Testis (tissue), 3 donors: ENCODE measurements around the gene SWT1. TPM values are rescaled to one million over a fixed set of nuclear protein-coding genes. Genes with fewer than 3 reads are reported as not detected.

ENCODE experiments used
- DNase-seq: peaks from one replicate; pipeline ENCODE4 v3.0.0-alpha.2; 2019
- H3K27ac ChIP-seq, 2 donors: fragments of 200-600 bp; sonication (generic); one replicate each; pipeline ENCODE4 v1.5.1; 2019
- H3K27me3 ChIP-seq: fragments of 200-600 bp; sonication (generic); one replicate; pipeline ENCODE4 v1.5.1; 2019
- H3K36me3 ChIP-seq: fragments of 200-600 bp; sonication (generic); one replicate; pipeline ENCODE4 v1.5.1; 2017; ENCODE audit warnings: low read depth; ENCODE audit errors: missing control alignments
- H3K4me1 ChIP-seq: fragments of 200-600 bp; sonication (generic); one replicate; pipeline ENCODE4 v1.5.1; 2019
- H3K4me3 ChIP-seq, 2 donors: fragments of 200-600 bp; sonication (generic); one replicate each; pipeline ENCODE4 v1.5.1; 2017 to 2019
- H3K9me3 ChIP-seq: fragments of 200-600 bp; sonication (generic); one replicate; pipeline ENCODE4 v1.5.1; 2017
- POLR2A ChIP-seq: fragments of 450-650 bp; IDR thresholded peaks from one replicate; pipeline ENCODE4 v1.6.1; 2017; ENCODE audit warnings: antibody characterized with exemption, mild to moderate bottlenecking, moderate library complexity
- WGBS, 2 donors: methylation state at CpG; one replicate each; pipeline ENCODE4 v1.1.5; 2018; 5-methylcytosine and 5-hydroxymethylcytosine counted together
- intact Hi-C: fragments of 100-400 bp; cut with DNase I; formaldehyde crosslinking; loops from one replicate; pipeline ENCODE4 v1.15.1; 2023; ENCODE audit warnings: low total_unique reads
- polyA plus RNA-seq: library from polyadenylated mRNA; stranded (reverse); fragments of 350-450 nt; fragmentation: Illumina TruSeq; extraction: RNeasy Lipid Tissue Mini Kit (QIAGEN cat#74804); gene quantifications from one replicate; pipeline ENCODE4 v1.2.3, GENCODE V29; 2014; ENCODE audit warnings: low read depth, low replicate concordance; ENCODE audit not compliant: insufficient read depth
- total RNA-seq, 2 donors: library from RNA; depleted of rRNA; stranded (reverse); fragments of >200 nt; gene quantifications; one replicate each; pipeline ENCODE4 v1.2.3, GENCODE V29; 2016
- TF ChIP-seq, protein P1 (sequence below), 3 experiments: fragments of 450-650 bp in 2 of 3; fragments of 200-600 bp in 1 of 3; sonication (generic) in 1 of 3; IDR thresholded peaks; one replicate each; pipeline ENCODE4 v1.5.1; 2016 to 2019; ENCODE audit warnings: antibody characterized with exemption in 3 of 3, mild to moderate bottlenecking in 2 of 3, moderate library complexity in 1 of 3

Gene SWT1
- total and polyA plus RNA-seq, 3 donors from 2014 or later = 29.0 to 44.6 (median 38.3) TPM

GRCh38 chr1:185157599-185158412, 839 bp downstream of the SWT1 start:
- no peak for DNase-seq
- TF ChIP-seq, protein P1, sequence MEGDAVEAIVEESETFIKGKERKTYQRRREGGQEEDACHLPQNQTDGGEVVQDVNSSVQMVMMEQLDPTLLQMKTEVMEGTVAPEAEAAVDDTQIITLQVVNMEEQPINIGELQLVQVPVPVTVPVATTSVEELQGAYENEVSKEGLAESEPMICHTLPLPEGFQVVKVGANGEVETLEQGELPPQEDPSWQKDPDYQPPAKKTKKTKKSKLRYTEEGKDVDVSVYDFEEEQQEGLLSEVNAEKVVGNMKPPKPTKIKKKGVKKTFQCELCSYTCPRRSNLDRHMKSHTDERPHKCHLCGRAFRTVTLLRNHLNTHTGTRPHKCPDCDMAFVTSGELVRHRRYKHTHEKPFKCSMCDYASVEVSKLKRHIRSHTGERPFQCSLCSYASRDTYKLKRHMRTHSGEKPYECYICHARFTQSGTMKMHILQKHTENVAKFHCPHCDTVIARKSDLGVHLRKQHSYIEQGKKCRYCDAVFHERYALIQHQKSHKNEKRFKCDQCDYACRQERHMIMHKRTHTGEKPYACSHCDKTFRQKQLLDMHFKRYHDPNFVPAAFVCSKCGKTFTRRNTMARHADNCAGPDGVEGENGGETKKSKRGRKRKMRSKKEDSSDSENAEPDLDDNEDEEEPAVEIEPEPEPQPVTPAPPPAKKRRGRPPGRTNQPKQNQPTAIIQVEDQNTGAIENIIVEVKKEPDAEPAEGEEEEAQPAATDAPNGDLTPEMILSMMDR (IDR thresholded peaks at IDR 0.05) = no peak
- no peak for TF ChIP-seq POLR2A
- H3K4me3 ChIP-seq = peak overlapping the region; percentile 88 to 97
- no peaks in the 10 kb centered on the region for H3K9me3 ChIP-seq
- peak overlapping the region; percentile 98 to 100 for H3K27ac ChIP-seq
- H3K36me3 ChIP-seq = no peaks in the 10 kb centered on the region
- intact Hi-C loops = no loop called here
- 1% methylated on average over 20 of the region's 20 CpGs for WGBS, 2 donors
- peaks cover 17% of the 10 kb centered on the region for H3K4me1 ChIP-seq
- H3K27me3 ChIP-seq = no peaks in the 10 kb centered on the region

DNA sequence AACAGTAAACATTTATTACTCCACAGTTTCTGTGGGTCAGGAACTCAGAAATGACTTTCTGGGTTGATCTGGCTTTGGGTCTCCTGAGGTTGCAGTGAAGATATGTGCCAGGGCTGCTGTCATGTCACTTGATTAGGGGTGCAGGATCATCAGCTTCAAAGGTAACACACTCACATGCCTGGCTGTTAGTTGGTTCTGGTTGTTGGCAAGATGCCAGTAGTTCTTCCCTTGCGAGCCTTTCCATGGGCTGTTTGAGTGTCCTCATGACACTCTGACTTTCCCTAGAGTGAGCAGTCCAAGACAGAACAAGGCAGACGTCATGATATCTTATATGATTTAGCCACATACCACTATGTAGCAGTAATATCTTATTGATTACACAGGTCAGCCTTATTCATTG, 1.8 kb downstream of the SWT1 start:
- Histone ChIP-seq H3K4me1 (peaks cover 15% of the 10 kb centered on the region), H3K36me3 (no peaks in the 10 kb centered on the region), H3K27ac (no peak overlapping the region), H3K4me3 (no peak overlapping the region), H3K9me3 (no peaks in the 10 kb centered on the region), H3K27me3 (no peaks in the 10 kb centered on the region)
- TF ChIP-seq, protein P1 (IDR thresholded peaks at IDR 0.05) = no peak
- TF ChIP-seq POLR2A = no peak
- 67 to 95% methylated on average over 2 of the region's 2 CpGs for WGBS, 2 donors
- intact Hi-C loops = no loop called here
- no peak for DNase-seq

- Histone ChIP-seq H3K4me3 (no peak overlapping the region), H3K4me1 (peaks cover 6% of the 10 kb centered on the region), H3K27ac (no peak overlapping the region), H3K27me3 (no peaks in the 10 kb centered on the region), H3K36me3 (no peaks in the 10 kb centered on the region), H3K9me3 (no peaks in the 10 kb centered on the region)
- TF ChIP-seq, protein P1 (IDR thresholded peaks at IDR 0.05) = no peak
- no peak for TF ChIP-seq POLR2A
- intact Hi-C loops = no loop called here
- WGBS, 2 donors = 82 to 97% methylated on average over 3 of the region's 3 CpGs
- no peak for DNase-seq
Observed at GRCh38 chr1:185159966-185160365, 3.0 kb downstream of the SWT1 start.

DNA sequence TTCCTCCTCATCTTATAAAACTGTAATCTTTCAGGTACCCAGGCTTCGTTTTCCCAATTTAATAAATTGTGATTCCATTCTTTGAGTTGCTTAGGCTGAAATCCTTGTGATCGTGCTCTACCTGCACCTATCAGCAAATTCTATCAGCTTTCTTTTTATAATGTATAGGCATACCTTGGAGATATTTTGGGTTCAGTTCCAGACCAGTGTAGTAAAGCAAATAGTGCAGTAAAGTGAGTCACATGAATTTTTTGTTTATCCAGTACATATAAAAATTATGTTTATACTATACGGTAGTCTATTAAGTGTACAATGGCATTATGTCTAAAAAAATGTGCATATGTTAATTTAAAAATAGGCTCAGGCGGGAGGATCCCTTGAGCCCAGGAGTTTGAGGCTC, 5.5 kb downstream of the SWT1 start:
- no peaks in the 10 kb centered on the region for H3K4me1 ChIP-seq
- H3K9me3 ChIP-seq = no peaks in the 10 kb centered on the region
- H3K36me3 ChIP-seq = no peaks in the 10 kb centered on the region
- intact Hi-C loops = no loop called here
- no peak overlapping the region for H3K4me3 ChIP-seq
- no peak for TF ChIP-seq POLR2A
- TF ChIP-seq, protein P1 (IDR thresholded peaks at IDR 0.05) = no peak
- H3K27me3 ChIP-seq = no peaks in the 10 kb centered on the region
- DNase-seq = no peak
- no peak overlapping the region for H3K27ac ChIP-seq
- 92 to 95% methylated on average over 4 of the region's 4 CpGs for WGBS, 2 donors

DNA sequence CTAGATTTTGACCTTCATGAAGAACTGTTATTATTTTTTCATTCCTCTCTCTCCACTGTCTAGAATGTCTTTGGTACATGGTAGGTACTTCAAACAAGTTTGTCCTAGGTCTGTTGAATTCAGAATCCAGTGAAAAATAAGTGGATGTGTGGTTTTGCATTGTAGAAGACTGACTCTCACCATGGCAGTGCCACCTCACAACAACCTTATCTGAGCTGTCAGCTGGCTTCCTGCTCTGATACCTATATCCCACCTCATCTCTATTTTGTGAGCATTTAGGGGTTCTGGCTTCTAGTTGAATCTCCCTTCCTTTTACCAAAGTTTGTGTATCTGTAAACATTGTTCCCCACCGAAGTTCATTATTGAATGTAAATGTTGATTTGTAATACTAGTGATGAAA, 9.1 kb downstream of the SWT1 start:
- H3K9me3 ChIP-seq = no peaks in the 10 kb centered on the region
- no peak for DNase-seq
- intact Hi-C loops = no loop called here
- TF ChIP-seq, protein P1 (IDR thresholded peaks at IDR 0.05) = no peak
- no peak for TF ChIP-seq POLR2A
- H3K4me1 ChIP-seq = no peaks in the 10 kb centered on the region
- H3K27me3 ChIP-seq = no peaks in the 10 kb centered on the region
- WGBS, 2 donors = 76 to 98% methylated on average over 1 of the region's 1 CpG
- H3K36me3 ChIP-seq = no peaks in the 10 kb centered on the region
- H3K4me3 ChIP-seq = no peak overlapping the region
- no peak overlapping the region for H3K27ac ChIP-seq
